RWPE1 (cell line): Measurements from ENCODE around the gene SURF4.
"Not testable (repeated sequence)": the region's sequence is repeated elsewhere in the genome, so short reads cannot be mapped to it uniquely, and the experiment has no call there.

Source experiments
- CTCF ChIA-PET: fragments of 350-600 bp; sonication (Branson Sonifier 250); formaldehyde crosslinking; extraction: SDS; loops from one replicate; lab custom pipeline; 2021; lab: Yijun Ruan, JAX
- POLR2A ChIA-PET: fragments of 400-600 bp; formaldehyde crosslinking; extraction: SDS; loops from one replicate; lab custom pipeline; 2020; ENCODE audit warnings: antibody characterized with exemption; ENCODE audit not compliant: low non-redundant PET; lab: Yijun Ruan, JAX
- DNase-seq: peaks from one replicate; pipeline ENCODE4 v3.0.0; 2012; ENCODE audit warnings: low spot score
- H3K27ac ChIP-seq: fragments of 450-650 bp; 2 replicates; pipeline ENCODE4 v1.5.1; 2017
- TF ChIP-seq, protein P1 (sequence below): fragments of 450-650 bp; conservative IDR thresholded peaks from 2 replicates; pipeline ENCODE4 v1.5.1; 2017; ENCODE audit warnings: low read depth, mild to moderate bottlenecking

Gene SURF4

DNA sequence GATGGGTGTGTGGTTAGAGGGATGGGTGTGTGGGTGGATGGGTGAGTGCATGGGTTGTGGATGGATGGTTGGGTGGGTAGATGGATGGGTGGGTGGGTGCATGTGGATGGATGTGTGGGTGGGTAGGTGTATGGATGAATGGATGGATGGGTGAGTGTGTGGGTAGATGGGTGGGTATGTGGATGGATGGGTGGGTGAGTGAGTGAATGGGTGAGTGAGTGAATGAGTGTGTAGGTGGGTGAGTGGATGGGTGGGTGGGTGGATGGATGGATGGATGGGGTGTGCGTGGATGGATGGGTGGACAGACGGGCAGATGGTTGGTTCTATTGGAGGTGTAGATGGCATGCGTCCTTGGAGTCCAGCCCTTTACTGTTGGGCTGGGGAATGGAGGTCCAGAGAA is 17.5 kb upstream of the SURF4 start:
- CTCF ChIA-PET = interaction anchor here (0.8 kb wide), 1 partner anchor 13 kb away, joined by 3 read pairs; no protein-coding TSS in a partner anchor
- POLR2A ChIA-PET = no interaction called here
- TF ChIP-seq, protein P1, sequence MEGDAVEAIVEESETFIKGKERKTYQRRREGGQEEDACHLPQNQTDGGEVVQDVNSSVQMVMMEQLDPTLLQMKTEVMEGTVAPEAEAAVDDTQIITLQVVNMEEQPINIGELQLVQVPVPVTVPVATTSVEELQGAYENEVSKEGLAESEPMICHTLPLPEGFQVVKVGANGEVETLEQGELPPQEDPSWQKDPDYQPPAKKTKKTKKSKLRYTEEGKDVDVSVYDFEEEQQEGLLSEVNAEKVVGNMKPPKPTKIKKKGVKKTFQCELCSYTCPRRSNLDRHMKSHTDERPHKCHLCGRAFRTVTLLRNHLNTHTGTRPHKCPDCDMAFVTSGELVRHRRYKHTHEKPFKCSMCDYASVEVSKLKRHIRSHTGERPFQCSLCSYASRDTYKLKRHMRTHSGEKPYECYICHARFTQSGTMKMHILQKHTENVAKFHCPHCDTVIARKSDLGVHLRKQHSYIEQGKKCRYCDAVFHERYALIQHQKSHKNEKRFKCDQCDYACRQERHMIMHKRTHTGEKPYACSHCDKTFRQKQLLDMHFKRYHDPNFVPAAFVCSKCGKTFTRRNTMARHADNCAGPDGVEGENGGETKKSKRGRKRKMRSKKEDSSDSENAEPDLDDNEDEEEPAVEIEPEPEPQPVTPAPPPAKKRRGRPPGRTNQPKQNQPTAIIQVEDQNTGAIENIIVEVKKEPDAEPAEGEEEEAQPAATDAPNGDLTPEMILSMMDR = no peak

DNA sequence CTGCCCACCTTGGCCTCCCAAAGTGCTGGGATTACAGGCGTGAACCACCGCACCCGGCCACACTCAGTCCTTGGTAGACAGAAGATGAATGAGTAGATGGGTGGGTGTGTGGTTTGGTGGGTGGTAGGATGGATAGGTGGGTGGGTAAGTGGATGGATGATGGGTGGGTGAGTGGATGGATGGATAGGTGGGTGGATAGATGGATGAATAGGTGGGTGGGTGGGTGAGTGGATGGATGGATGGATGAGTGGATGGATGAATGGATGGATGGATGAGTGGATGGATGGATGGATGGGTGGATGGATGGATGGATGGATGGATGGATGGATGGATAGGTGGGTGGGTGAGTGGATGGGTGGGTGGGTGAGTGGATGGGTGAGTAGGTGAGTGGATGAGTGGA is 16.4 kb upstream of the SURF4 start:
- H3K27ac ChIP-seq, CTCF ChIA-PET, DNase-seq, POLR2A ChIA-PET: not testable (repeated sequence)

More for the DNA sequence above, 17.5 kb upstream of the SURF4 start:
- DNase-seq = no peak
- no peak overlapping the region for H3K27ac ChIP-seq

DNA sequence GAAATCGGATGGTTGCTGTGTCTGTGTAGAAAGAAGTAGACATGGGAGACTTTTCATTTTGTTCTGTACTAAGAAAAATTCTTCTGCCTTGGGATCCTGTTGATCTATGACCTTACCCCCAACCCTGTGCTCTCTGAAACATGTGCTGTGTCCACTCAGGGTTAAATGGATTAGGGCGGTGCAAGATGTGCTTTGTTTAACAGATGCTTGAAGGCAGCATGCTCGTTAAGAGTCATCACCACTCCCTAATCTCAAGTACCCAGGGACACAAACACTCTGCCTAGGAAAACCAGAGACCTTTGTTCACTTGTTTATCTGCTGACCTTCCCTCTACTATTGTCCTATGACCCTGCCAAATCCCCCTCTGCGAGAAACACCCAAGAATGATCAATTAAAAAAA is 15.6 kb upstream of the SURF4 start:
- CTCF ChIA-PET, POLR2A ChIA-PET, DNase-seq, H3K27ac ChIP-seq: not testable (repeated sequence)

DNA sequence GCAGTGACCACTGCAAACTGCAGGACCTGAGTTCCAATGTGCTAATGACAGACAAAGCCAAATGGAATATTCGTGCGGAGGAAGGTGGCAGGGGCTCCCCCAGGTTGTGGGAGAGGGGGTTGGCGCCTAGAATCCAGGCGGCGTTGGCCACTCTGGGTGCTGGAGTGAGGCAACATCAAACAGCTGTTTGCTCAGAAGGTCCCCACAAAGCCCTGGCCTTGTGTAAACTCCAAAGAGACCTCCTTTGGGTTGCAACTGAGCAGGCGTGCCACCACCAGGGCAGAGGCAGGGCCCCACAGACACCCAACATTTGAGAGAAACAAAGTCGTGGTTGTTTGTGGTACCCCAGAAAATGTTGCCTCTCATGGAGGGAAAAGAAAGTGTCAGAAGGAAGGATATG is 14.9 kb upstream of the SURF4 start:
- ChIA-PET POLR2A (no interaction called here), CTCF (interaction anchor here (0.6 kb wide), 1 partner anchor 512 kb away, joined by 5 read pairs; no protein-coding TSS in a partner anchor)
- TF ChIP-seq, protein P1 = no peak
- H3K27ac ChIP-seq = no peak overlapping the region
- DNase-seq = no peak

DNA sequence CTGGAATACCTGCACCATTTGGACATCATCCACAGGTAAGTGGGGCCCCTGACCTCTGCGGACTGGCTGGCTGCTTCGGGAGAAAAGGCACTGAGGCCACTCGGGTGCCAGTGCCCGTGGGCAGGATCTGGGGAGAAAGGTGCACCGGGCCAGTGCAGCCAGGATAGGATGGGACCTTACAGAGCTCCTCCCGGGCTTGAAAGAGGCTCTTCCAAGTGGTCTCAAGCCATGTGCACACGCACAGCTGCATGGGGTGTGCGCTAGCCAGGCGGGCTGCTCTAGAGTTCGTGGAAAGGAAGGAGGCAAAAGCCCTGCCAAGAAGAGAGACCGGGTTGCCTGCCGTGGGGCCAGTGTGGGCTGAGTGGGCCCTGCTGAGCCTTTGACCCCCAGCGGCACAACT is 13.7 kb upstream of the SURF4 start:
- TF ChIP-seq, protein P1 = no peak
- H3K27ac ChIP-seq = no peak overlapping the region
- DNase-seq = no peak
- CTCF ChIA-PET = interaction anchor here (0.6 kb wide), 2 partner anchors 19 to 30 kb away, joined by 3 to 4 read pairs; no protein-coding TSS in a partner anchor
- POLR2A ChIA-PET = interaction anchor here (0.6 kb wide), 2 partner anchors 10 to 29 kb away, joined by 3 to 4 read pairs; no protein-coding TSS in a partner anchor

DNA sequence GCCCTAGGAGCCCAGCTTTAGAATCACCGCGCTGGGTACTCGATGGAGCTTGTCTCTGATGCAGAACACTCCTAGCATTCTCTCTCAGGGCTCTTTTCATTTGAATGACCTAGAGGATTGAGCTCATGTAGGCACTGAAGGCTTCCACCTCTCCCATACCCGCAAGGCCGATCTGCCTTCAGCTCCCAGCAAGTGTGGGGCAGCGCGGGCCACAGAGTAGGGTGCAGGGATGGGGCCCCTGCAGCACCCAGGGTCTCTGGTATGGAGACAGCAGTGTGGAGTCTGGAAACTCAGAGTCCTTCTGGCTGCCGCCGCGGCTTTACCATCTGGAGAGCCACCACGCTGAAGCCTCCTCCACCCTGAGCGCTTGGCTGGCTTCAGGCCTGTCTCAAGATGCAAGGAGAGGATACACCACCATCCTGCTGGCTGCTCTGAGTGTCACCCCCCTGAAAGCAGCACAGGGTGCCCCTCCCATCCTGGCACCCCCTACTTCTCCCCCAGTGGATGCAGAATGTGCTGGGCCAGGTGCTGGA is 13.2 kb upstream of the SURF4 start:
- ChIA-PET POLR2A (interaction anchor here (0.5 to 0.6 kb wide), 2 partner anchors 9 to 41 kb away, joined by 3 read pairs; partner anchors contain the start of genes MED22 and RPL7A), CTCF (interaction anchor here (0.6 to 0.9 kb wide), 3 partner anchors 19 to 617 kb away, joined by 3 to 4 read pairs (median 3); partner anchors contain the start of gene CACFD1)
- DNase-seq = no peak
- TF ChIP-seq, protein P1 = no peak
- H3K27ac ChIP-seq = no peak overlapping the region

DNA sequence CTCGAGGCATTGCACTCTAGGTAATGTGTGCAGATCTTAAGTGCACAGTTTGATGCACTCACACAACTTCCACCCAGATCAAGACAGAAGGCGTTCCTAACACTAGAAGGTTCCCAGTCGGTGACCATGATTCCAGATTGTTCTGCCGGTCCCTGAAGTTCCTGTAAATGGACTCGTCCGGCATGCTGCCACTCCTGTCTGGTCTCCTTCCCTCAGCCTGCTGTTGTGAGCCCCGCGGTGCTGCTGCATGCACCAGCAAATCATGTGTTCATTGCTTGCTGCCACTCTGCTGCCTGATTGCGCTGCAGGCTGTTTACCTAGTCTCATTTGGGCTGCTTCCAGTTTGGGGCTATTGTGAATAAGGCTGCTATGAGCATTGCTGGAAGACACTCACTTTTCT is 11.8 kb upstream of the SURF4 start:
- peak overlapping the region; percentile 1; the same call in 1 of the 2 replicates for H3K27ac ChIP-seq
- ChIA-PET POLR2A (no interaction called here), CTCF (interaction anchor here (0.6 to 1.5 kb wide), 2 partner anchors 17 to 274 kb away, joined by 4 to 5 read pairs; no protein-coding TSS in a partner anchor)
- DNase-seq = peak; percentile 61
- TF ChIP-seq, protein P1 = no peak
